ENCODE data around the gene CAMSAP1.
A peak's percentile ranks its signal among the peaks of the same experiment; 100 is the strongest.
"Not testable (repeated sequence)": the region's sequence is repeated elsewhere in the genome, so short reads cannot be mapped to it uniquely, and the experiment has no call there.

The CAMSAP1 gene

DNA sequence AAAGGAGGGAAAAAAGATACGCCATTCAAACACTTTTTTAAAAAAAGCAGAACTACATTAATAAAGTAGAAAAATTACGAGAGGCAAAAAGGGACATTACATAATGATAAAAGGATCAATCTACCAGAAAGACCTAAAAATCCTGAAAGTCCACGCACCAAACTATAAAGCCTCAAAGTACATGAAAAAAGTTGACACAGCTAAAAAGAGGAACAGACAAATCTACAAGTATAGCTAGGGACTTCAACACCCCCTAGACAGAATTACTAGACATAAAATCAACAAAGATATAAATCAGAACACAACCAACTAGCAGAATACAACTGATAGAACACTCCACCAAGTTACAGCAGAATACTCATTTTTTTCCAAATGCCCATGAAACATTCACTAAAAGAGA lies 11.1 kb downstream of the CAMSAP1 start:
- DNase-seq: no peak

DNA sequence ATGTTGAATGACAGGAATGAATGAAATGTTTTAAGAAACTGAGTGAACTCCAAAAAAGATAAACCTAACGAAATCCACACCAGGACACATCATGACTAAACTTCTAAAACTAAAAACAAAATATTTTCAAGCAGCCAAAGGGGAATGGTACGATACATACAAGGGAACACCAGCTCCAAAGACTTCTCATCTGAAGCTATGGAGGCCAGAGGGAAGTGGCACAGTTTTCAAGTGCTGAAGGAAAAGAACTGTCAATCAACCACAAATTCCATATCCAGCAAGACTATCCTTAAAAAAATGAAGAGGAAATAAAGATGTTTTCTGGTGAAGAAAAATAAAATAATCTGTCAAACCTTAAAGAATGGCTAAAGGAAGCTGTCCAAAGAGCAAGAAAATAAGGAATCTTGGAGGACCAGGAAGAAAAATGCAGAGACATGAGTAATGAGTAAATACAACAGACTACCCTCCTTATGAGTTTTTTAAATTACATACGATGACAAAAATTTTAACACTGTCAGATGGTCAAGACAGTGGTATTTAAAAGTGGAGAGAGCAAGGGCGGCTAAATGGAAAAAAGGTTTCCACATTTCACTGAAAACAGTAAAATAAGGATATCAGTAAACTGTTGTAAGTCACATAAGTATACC lies 12.0 kb downstream of the CAMSAP1 start:
- DNase-seq: no peak

DNA sequence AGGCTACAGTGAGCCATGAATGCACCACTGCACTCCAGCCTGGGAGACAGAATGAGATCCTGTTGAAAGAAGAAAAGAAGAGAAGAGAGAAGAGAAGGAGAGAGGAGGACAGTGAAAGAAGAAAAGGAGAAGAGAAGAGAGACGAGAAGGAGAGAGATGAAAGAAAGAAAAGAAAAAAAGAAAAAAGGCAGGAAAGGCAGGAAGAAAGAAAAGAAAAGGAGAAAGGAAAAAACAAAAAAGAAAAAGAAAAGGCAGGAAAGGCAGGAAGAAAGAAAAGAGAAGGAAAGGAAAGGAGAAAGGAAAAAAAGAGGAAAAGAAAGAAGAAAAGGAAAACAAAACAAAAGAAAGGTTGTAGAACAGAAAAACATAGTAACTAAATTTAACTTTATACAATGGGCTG lies 14.2 kb downstream of the CAMSAP1 start:
- no peak for DNase-seq

DNA sequence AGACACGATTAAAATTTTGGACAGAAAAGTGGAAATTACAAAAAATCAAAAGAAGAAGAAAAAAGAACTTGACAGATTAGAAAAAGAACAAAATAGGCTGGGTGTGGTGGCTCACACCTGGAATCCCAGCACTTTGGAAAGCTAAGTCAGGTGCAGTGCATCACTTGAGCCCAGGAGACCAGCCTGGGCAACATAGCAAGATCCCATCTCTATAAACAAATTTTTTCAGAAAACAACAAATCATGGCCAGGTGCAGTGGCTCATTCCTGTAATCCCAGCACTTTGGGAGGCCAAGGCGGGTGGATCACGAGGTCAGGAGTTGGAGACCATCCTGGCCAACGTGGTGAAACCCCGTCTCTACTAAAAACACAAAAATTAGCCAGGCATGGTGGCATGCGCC lies 15.0 kb downstream of the CAMSAP1 start:
- not testable (repeated sequence) for DNase-seq

DNA sequence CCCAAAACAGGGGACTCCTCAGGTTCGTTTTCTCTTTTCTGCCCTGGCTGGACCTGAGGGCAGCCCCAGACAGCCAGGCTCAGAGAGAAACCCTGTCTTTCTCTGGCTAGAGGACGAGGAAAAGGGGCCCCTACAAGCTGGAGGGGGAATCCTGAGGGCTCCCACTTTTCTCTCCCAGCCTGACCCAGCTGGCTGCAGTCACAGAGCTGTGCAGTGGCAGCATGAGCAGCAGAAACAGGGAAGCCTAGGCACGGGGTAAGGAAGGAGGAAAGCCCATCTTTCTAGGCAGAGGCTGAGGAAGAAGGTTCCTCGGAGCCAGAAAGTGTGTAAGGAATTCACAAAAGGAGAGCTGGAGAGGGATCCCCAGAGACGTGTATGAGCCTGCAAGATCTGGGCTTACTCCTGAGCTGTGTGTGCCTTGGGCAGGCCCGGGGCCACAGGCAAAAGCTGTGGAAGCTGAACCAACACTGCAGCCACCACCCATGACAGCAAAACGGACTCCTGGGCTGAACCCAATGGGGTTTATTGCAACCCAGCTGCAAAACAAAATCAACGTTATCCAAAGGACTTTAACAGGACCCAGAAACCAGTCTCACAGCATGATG lies 16.2 kb downstream of the CAMSAP1 start:
- no peak for DNase-seq

DNA sequence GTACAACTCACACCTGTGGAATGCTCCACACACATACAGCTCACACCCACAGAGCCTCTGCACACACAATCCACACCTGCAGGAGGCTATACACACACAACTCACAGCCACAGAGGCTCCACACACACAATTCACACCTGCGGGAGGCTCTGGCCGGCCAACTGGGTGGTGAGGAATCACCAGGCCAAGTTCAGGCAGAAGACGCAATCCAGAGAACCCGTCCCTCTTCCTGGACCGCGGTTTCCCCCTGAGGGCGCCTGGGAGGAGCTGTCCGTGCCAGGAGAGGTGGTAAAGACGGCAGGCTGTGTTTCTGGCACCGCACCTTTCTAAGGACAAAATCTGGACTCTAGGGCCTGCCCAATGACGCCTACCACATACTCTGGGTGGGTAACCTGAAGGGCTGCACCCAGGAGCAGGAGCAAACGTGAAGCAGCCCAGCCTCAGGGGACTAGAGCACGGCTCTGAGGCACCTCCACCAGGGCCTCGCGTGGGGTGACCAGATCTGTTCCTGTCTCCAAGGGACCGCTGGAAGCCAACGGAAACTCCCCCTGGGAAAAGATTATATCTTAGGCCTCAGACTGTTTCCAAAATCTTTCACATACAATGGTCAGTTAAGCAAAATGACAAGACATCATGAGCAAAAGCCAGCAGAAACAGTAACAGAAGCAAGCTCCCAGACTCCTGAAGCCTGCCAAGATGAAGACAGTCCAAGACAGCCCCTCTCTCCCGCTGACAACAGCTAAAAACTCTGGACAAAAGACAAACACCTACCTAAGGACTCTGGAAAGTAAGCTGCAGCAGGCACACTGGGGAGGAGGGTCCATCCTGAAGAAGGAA lies 16.9 kb downstream of the CAMSAP1 start:
- DNase-seq: no peak

DNA sequence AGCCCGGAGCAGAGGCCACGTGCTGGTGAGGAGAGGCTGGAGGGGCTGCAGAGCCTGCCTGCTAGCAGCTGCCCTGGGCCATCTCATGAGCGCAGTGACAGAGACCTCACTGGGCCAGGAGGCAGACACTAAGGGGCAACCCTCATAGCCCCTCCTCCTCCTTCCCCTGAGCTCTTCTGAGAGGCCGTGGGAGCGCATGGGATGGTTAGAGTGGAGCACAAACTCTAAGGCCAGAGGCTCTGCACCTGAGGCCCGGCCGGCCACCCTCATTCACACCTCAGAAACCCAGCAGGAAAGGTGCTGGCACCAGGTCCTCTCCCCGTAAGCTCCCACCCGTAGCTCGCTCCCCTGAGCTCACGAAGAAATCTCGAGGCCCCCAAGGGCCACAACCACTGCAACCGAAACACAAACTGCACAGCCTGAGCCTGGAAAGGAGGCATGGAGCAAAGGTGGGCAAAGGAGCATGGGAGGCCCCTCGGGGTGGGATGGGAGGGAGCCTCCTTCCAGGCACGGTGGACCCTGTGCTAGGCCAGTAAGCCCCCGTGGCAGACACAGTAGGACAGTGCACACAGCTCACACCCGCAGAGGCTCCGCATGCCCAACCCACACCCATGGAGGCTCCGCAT lies 17.7 kb downstream of the CAMSAP1 start:
- DNase-seq: no peak

DNA sequence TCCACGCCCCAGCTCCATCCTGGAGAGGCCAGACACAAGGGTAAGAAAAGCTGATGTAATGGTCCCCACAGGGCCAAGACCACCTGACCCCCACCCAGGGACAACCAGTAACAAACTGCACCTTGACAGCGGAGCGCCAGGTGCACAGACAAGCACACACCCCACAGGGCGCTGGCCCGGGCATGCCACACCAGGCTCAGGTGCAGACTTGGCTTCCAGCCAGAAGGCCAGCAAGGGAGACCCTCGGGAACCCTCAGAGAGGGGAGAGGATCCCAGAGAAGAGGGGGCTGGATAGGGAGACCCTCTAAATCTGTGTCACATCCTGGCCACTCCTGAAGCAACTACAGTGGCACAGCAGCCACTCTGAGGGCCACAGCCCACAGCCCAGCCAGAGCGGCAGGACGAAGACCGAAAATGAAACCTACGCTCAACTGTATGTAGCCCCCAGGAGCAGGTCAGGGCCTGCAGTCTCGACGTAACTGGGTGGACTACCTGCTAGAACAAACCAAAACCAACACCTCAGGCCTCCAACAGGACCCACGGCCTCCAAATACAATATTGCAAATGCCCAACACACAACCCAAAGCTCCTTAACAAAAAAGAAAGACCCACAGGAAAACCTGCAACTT lies 18.5 kb downstream of the CAMSAP1 start:
- no peak for DNase-seq

DNA sequence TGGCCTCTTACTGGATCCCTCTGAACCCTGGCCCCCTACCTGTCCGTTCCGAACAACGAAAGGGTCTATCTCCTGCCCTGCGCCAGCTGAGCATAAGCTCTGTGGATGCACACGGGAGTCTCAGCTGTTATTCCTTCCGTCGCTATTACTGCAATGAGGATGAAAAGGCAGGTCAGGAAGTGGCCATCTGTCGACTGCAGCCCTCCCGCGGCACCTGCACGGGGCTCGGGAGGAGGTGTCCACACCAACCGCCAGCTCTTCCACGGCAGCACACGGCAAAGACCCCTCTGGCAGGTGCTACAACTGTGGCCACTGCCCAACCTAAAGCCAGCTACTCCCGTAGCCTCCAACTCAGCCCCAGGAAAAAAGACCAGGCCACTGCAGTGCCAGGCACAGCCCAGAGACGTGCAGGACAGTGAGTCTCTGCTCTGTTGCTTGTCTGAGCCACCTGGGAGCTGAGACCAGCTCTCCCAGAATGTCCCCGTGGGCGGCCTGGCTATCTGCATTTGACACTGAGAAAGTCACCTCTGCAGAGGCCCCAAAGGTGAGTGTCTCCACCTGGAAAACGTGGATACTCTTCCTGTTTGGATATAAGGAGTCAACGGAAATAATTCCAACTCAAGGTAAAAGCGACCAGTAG lies 19.1 kb downstream of the CAMSAP1 start:
- no peak for DNase-seq

DNA sequence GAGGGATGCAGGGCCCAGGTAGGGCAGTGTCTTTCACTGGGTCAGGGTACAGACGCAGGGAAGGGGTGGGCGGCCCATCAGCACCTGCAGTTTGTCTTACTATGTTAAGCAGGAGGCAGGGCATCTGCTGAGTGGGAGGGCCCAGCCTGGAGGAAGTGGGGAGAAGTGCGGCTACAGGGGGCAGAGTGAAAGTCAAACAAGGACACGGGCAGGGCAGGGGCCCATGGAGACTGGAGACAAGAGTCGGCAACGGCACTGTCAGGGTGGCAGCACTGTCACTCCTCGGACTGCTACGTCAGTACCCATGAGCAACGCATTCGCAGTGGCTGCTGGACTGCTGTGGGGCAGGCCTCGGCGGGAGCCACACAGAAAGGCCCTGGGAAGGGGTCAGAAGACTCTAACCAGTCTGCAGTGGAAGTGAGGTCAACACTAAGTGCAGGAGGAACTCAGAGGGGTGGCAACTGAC lies 19.7 kb downstream of the CAMSAP1 start:
- DNase-seq: peak; percentile 38

DNA sequence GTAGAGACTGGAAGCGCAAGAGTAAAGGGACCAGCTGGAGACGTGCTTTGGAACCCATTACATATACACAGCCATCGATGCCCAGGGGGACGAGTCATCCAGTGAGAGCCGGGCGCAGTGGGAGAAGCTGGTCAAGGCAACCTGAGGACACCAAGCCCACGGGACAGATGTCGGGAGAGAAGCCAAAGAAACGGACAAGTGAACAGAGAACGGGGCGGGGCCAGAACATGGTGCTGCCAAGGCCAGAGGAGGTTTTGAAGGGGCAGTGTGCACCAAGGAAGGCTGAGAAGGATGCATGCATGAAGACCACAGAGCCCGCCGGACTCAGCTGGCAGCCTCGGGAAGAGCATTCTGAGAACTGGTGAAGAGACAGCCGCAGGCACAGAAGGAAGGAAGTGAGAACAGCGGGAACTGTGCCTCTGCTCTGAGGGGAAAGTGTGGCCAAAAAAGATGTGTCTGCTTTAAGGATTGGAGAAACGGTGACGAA lies 20.3 kb downstream of the CAMSAP1 start:
- no peak for DNase-seq

DNA sequence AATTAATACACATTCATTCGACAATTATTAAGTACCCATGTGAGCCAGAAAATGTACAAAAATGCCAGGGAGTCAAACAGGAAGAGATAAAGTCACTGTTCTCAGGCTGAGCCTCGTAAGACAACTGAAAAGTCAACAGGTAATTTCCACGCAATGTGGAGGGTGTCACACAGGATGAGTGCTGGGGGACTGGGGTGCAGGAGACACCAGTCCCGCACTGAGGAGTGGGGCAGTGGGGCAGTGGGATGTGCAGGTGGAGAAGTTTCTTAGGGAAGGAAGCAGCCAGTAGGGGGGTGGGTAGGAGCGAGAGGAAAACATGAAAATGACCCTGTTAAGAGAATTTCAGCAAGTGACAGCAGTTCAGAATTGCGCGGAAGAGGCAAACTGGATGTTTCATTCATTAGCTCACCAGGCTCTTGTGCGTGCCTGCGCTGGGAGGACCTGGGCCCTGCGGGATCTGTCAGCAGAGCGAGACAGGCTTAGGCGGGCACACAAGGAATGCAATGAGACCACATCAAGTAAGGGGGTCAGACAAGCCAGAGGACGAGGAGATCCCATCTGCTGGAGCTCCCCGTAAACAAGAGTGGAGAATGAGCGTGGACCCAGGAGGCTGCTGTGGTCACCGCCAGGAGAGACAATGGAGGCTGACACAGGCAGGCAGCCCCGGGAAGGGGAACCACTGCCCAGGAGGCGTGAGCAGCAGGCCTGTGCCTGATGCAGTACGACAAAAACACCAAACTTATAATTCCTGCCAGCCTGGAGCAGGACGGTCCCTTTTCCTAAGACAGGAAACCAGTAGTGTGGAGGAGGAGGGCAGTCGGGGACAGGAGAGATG lies 21.0 kb downstream of the CAMSAP1 start:
- DNase-seq: no peak

DNA sequence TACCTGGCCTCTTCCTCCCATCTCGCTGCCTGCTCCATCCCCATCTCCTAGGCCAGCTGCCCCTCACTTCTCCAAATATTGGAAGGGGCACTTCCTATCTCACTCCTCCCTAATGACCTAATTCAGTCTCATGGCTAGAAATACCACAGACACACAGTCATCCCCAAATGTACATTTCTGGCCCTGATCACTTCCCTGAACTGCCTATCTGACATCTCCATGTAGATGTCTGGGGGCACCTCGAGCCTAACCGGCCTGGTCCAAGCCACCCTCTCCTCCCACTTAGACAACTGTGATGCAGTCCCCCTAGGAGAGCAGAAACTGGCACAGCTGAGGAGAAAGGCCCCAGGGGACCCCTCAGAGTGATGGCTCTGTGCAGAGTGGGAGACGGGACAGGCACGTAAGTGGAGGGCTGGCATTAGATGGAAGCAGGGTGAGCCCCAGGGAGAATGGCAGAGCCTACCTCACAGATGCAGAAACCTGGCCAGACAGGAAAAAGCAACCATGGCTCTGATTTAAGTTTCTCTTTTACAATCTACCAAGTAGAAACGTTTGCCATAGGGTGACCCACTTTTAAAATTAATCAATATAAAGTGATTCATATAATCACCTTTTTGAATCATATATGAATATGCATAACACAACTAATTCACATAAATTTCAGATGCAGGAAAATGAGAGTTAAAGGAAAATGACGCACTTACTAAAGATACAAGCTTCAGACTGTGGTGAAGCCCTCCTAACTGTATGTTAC lies 22.1 kb downstream of the CAMSAP1 start:
- no peak for DNase-seq

DNA sequence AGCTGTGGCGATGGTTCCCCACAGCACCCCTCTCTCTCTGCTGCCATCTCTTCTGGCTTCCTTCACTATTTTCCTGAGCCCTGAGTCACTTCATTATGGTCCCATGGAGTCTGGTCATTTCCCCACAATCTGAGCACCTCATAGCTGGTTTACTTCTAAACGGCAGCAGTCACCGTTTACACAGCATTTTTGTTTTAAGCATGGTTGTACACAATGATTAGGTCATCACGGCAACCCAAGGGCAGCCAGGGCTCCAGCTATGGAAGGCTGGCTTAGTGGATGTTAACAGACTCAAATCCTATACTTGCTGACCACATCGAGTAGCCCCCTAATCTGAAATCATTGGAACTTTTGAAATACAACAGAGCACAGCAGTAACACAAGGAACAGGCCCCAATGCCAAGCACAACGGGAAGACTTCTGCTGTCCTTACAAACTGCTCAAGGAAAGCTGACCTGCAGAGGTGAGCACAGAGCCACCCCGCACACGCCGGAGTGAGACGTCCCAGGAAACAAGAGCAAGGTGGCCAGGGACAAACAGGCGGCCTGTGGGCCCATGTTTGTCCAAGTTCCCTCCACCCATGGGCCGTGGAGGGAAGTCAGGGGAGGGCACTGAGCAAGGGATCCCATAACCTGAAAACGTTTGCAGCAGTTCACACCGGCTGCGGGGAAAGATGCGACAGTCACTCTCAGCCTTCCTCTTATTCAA lies 22.9 kb downstream of the CAMSAP1 start:
- no peak for DNase-seq

DNA sequence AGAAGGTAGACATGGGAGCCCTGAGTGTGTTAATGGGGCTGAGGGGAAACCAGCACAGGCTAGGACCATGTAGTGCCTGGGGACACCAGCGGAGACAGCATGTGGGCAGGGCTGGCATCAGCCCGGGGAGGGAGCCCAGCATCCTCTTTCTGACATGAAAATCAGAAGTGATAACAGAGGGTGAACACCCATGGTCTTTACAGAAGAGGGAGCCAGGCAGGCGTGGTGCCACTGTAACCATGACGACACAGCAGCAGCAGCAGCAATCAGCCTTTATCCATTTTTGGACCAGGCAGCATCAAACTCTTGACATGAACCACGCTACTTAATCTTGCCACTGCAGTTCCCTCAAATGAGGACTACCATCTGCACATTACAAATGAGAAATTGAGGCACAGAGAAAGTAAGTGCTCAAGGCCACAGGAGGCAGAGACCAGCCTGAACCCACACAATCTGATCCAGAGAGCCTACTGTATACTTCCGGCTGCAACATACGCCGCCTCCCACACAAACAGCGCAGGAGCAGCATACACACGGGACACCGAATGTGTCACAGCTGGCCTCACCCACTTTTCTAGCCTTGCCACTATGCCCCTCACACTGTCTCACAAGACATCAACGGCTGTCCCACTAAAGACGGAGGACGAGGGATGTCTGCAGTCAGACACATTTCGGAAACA lies 23.8 kb downstream of the CAMSAP1 start:
- DNase-seq: no peak

DNA sequence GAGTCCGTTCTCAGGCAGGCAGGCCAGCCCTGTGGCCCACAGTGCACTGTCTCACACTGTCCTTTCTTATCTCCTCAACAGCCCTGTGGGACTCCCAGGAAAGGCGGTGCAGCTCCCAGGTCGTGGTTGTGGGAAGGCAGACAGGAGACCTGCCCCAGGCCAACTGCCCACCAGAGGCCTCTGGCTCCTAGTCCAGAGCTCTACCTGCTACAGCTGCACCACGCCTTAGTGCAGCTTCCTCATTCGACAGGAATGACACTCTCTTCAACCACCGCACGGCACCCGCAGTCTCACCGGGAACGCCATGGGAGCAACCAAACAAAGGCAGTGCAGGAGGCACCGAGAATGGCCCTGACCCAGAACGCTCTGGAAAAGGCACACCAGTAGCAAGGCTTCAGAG lies 25.3 kb downstream of the CAMSAP1 start:
- DNase-seq: no peak

DNA sequence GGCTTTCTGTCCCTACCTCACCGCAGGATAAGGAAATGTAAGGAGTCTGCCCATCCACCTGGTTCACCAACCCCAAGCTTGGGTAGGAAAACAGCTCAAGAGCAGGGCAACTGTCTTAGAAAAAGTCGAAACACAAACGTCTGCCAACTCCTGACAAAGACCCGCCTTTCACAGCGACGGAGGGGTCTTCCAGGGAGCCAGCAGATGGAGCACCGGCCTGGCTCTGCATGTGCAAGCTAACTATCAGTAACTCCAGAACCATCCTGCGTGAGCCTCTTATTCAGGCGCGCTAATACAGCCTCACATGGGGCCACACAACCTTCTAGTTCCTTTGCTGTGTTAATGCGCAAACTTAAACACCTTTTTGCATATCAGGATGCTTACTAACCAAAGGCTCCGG lies 26.9 kb downstream of the CAMSAP1 start:
- DNase-seq: no peak

DNA sequence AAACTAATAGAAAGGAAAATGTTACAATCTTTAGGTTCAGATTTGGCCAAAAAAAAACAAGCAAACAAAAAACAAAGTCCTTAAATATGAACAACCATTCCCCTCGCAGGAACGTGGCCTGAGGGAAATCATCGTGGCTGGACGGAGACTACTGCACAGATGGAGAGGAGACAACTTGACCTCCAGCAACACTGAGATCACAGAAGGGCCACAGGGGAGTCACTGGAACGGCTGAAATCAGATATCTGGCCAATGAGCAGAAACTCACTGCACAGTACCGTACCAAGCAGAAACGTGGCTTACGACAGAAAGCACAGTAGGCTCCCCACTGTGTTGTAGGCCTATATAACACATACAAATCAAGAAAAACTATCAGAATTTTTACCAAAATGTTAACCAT lies 27.7 kb downstream of the CAMSAP1 start:
- no peak for DNase-seq

DNA sequence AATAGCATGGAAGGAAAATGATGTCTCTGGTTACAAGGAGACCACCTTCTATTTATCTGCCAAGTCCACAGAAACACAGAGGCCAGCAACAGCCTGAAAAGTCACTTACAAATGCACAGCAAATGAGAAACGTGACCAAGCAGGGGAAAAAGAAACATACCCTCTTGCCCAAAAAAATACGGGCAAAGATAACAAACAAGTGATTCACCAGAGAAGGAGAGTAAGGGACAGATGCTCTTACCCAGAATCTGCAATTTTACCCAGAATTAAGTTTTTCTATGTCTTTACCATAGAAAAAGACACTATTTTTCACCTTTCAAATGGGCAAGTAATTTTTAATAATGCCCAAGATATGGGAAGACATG lies 28.1 kb downstream of the CAMSAP1 start:
- no peak for DNase-seq
